ENCODE measurements around the gene RHEB. TPM values are rescaled to one million over a fixed set of nuclear protein-coding genes. Genes with fewer than 3 reads are reported as not detected.

The RHEB gene
- total RNA-seq, 1 experiment from 2014 or later: 120 TPM

DNA sequence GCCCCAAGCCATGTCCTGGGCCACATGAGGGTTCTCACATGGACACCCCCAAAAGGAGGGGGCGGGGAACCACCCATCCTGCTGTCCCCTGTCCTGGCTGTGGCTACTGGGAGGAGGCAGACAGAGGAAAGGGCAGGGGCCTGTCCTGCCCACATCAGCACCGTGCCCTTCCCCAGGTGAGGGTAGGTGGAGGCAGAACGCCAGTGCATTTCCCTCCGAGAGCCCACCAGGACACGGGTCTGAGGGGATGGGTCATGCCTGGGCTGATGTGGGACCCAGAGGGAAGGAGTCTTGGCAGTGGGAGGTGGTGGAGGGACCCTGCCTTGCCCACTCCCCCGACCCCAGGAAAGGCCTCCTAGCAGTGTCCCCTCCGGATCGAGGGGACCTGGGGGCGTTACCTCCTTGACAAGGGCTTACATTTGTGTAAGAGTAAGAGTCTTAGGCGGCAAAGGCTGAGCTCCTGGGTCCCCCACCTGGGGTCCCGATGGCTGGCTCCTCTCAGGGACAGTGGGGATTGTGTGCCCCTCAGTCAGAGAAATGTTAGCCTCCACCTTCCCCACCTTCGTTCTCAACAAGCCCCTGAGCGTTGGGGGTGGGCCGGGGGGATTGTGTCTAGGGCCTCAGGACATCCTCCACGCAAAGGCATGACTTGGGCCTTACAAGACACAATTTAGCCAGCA, 85.8 kb downstream of the RHEB start:
- no peak for DNase-seq (ENCODE audit: low read depth)

DNA sequence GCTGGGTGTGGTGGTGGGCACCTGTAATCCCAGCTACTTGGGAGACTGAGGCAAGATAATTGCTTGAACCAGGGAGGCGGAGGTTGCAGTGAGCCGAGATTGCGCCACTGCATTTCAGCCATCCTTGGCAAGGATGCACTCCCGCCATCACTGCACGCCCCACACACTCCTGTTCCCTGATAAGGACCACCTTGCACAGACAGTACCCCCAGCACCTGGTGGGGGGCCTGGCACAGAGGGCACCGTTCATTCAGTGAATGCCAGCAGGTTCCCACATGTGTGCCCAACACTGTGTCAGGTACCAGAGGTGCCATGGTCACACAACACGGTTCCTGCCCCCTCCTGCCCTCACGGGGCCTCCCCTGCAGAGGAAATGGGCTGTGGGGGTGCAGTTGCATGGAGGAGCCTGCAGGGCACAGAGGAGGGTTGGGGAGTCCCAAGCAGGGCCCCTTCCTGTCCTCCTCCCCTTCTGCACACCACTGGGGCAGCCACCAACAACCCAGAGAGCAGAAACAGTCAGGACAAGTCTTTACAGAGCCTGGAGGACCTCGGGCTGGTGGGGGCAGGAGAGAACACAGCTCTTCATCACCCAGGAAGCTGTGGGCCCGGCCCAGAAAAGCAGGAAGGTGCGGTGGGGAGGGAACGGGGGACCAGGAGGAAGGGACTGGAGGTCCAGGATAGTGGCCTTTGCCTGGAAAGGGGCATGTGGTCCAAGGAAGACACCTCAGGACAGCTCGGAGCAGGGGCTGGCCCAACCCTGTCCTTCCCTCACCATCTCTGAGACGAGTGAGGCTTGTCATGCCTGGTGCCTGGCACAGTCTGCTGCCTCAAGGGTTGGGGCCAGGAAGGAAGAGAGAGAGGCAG, 86.8 kb downstream of the RHEB start:
- DNase-seq (ENCODE audit: low read depth): no peak

DNA sequence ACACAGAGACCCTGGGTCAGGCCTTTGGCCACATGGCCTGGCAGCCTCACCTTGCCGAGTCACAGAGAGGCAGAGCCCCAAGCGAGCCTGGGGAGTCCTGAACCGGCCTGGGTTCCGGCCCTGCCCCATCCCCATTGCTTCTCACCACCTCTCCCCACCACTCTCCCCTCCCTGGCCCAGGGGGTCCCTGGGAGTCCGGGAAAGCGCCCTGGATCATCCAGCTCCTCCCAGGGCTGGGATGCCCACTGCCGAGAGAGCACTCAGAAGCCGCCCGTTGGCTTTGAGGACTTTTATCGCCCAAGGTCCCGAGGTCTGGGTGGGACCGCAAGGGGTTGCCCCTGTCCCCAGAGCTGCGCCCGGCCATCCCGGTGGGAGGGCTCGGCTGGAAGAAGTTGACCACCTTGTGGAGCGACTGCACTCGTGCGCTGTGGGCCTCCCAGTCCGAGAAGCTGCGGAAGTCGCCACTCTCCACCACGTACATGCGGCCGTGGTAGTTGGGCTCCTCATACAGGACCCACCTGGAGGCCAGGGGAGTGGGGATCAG, 87.9 kb downstream of the RHEB start:
- DNase-seq (ENCODE audit: low read depth): no peak

DNA sequence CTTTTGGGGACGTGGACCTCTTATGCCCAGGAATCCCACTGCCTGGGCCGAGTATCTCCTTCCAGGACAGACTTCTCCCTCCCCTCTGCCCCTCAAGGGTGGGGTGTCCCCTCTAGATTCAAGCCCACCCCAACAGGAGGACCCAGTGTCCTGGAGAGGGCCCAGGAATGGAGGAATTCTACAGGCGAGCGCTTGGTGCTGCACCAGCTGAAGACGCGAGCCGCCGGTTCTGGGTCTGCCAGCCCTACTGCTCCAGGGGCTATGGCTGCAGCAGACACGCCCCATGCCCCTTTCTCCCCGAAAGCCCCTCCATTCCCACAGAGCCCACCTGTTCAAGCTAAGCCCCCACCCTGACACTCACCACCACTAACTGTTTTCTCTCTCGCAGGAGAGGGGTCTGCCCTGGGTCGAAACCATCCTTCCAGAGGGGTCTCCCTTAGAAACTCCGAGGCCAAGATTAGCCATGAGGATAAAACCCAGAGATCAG, 88.4 kb downstream of the RHEB start:
- DNase-seq (ENCODE audit: low read depth): no peak

- no peak for DNase-seq (ENCODE audit: low read depth)
These were observed 89.1 kb downstream of the RHEB start for GRCh38 chr7:151430391-151431205.

DNA sequence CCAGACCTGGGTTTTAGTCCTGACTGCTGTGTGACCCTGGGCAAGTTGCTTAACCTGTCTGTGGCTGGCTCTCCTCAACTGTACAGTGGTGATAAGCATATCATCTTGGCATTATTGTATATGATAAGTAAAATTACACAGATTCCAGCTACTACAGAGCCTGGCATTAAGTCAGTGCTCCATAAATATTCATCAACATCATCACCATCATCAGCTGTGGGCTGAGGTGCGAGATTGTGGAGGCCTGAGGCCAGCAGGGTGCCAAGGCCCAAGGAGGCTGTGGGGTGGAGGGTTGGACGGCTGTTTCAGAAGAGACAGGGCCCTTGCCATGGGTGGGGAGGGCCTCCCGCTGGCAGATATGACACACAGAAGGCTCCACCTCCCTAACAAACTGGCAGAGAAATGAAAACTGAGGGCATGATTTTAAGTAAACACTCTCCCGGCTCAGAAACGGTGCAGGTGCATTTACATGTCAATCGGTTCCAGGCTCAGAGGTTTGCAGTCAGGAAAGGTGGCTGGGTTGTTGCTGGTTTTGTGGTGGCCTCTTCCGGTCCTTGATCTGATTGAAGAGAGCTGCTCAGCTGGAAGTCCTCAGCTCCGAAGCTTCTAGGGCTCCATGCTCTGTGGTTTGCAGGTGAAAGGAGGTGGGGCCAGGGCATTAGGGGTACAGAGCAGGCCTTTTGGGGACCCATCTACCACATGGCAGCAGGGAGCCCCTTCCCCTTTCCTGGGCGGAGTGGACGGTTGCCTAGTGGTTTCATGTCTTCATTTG, 89.9 kb downstream of the RHEB start:
- no peak for DNase-seq (ENCODE audit: low read depth)

- no peak for DNase-seq (ENCODE audit: low read depth)
These were observed 90.5 kb downstream of the RHEB start for GRCh38 chr7:151429237-151429559.

- no peak for DNase-seq (ENCODE audit: low read depth)
These were observed 91.1 kb downstream of the RHEB start for GRCh38 chr7:151428378-151429236.

GRCh38 chr7:151427705-151428377, 91.9 kb downstream of the RHEB start:
- DNase-seq (ENCODE audit: low read depth): no peak

GRCh38 chr7:151426904-151427704, 92.6 kb downstream of the RHEB start:
- no peak for DNase-seq (ENCODE audit: low read depth)

DNA sequence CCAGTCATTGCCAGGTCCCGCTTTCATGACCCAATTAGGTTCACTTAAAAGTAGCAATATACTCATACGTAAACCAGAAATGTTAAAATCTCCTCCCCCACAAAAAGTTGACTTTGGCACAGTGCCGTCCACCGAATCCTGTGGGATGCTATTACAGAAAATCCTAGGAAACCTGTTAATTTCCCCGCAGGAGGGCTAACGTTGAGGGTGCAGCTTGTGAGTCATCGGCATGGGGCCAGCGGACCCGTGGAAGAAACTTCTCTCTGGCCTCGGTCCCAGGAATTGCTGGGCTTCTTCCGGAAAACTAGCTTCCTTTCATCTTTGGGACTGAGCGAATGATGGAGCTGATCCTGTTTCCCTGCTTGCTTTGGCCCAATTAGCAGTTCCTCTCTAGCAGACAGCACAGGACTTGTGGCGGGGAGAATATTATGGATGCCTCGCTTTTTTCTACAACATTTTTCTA, 93.2 kb downstream of the RHEB start:
- DNase-seq (ENCODE audit: low read depth): peak; percentile 90

GRCh38 chr7:151425670-151426440, 93.8 kb downstream of the RHEB start:
- DNase-seq (ENCODE audit: low read depth): no peak

- no peak for DNase-seq (ENCODE audit: low read depth)
These were observed 94.9 kb downstream of the RHEB start for GRCh38 chr7:151424799-151425198.

DNA sequence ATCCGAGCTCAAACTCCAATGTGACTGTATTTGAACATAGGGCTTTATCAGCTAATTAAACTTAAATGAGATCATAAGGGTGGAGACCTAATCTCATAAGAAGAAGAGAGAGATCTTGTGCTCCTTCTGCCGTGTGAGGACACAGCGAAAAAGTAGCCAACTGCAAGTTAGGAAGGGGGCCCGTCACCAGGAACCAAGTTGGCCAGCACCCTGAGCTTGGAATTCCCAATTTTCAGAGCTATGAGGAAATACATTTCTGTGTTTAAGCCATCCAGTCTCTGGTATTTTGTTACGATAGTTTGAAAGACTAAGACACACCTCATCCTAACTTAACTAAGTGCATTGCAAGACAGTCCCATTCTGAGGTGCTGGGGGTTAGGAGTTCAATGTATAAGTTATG, 95.8 kb downstream of the RHEB start:
- DNase-seq (ENCODE audit: low read depth): no peak

DNA sequence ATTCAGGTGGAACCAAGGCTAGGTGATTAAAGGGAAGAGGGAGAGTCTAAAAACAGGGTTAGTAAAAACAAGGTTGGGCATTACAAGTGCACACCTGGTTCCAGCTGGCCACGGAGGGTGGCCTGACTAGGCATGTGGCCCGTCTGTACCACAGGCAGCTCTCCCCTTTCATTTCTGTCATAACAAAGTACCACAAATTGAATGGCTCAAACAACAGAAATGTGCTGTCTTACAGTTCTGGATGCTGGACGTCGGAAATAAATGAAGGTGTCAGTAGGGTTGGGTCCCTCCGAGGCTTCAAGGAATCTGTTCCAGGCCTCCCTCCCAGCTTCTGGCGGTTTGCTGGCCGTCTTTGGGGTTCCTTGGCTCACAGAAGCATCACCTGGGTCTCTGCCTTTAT, 96.5 kb downstream of the RHEB start:
- DNase-seq (ENCODE audit: low read depth): no peak

- DNase-seq (ENCODE audit: low read depth): no peak
These were observed 97.5 kb downstream of the RHEB start for GRCh38 chr7:151422212-151422611.

DNA sequence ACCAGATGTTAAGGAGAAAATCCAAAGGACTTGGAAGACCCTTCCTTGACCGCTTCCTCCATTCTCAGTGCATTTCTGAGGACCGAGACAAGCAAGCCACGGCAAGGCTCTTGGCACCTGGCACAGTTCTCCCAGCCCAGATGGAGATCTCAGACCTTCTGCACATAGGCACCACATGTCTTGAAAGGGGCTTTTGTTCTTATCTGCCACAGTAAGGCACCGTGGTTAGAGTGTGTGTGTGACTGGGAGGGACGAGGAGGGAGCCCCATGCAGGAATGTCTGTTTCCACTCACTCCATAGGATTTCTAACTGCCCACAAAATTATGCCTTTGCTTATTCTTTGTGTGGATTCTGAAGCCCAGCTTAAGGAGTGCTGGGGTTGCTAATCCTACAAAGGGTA, 99.6 kb downstream of the RHEB start:
- no peak for DNase-seq (ENCODE audit: low read depth)

DNA sequence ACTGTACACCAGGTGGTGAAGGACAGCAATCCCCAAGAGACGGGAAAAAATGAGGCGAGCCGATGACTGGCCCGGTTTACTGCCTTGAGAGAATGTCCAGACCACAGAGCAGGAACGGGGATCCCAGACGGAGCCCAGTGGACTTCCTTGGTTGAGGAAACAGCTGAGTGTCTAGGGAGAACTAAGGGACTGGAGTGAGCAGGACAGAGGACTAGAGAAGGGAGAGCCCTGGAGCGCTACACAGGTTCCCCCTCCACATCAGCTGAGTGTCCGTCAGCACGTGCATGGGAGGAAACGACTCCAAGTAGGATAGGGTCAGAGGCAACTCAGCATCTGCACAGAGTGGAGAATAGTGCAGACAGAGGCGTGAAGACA, 102.8 kb downstream of the RHEB start:
- no peak for DNase-seq (ENCODE audit: low read depth)

Measured in HT1080 (cell line).